ENCODE measurements around the gene VPS18.
A peak's percentile ranks its signal among the peaks of the same experiment; 100 is the strongest.

VPS18 gene

DNA sequence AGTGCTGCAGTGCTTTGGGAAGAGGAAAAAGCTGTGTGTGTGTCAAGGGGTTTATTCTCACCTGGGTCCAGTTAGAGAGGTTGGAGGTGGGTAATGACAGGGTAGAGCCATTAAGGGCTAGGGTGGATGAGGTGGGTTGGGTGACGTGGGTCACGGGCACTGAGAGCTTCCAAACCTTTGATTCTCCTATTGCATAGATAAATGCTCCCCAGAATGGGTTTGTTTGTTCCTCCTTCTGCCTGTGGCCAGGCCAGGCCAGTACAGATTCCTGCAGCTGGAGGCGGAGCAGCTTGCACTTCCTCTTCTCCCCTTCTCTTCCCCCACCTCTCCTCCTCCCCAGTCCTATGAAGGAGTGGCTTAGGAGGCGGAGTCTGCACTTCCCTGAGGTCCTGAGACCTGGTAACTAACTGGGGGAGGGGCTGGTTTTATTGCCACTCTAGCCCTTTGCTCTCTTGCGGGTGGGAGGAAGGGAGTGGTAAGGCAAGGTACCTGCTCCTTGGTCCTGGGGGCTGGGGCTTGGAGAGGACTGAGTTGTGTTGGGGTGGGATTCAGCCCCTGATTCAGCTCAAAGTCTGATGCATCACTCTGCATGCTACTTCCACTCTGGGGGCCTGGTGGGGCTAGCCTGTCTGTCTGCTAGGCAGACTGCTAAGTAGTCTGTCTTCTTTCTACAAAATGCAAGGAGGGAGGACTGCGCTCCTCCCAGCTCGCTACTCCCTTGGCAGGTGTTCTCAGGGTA lies 46.9 kb upstream of the VPS18 start:
- peak; percentile 79 for TF ChIP-seq MYC (IDR thresholded peaks at IDR 0.05; ENCODE audit: low read depth, low read length)
- TF ChIP-seq, protein P1, sequence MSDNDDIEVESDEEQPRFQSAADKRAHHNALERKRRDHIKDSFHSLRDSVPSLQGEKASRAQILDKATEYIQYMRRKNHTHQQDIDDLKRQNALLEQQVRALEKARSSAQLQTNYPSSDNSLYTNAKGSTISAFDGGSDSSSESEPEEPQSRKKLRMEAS (IDR thresholded peaks at IDR 0.05; ENCODE audit: low read depth, low read length): peak; percentile 69
- TF ChIP-seq POLR2A (IDR thresholded peaks at IDR 0.05; ENCODE audit: extremely low read depth, insufficient read length): no peak
- peak; percentile 95 for DNase-seq (ENCODE audit: low read depth)
- H3K4me3 ChIP-seq (ENCODE audit: low read depth, low read length): peak overlapping the region; percentile 28

- TF ChIP-seq, protein P1 (IDR thresholded peaks at IDR 0.05; ENCODE audit: low read depth, low read length): no peak
- TF ChIP-seq POLR2A (IDR thresholded peaks at IDR 0.05; ENCODE audit: extremely low read depth, insufficient read length) (no peak), MYC (IDR thresholded peaks at IDR 0.05; ENCODE audit: low read depth, low read length) (no peak)
- TF ChIP-seq, protein P2, sequence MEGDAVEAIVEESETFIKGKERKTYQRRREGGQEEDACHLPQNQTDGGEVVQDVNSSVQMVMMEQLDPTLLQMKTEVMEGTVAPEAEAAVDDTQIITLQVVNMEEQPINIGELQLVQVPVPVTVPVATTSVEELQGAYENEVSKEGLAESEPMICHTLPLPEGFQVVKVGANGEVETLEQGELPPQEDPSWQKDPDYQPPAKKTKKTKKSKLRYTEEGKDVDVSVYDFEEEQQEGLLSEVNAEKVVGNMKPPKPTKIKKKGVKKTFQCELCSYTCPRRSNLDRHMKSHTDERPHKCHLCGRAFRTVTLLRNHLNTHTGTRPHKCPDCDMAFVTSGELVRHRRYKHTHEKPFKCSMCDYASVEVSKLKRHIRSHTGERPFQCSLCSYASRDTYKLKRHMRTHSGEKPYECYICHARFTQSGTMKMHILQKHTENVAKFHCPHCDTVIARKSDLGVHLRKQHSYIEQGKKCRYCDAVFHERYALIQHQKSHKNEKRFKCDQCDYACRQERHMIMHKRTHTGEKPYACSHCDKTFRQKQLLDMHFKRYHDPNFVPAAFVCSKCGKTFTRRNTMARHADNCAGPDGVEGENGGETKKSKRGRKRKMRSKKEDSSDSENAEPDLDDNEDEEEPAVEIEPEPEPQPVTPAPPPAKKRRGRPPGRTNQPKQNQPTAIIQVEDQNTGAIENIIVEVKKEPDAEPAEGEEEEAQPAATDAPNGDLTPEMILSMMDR (IDR thresholded peaks at IDR 0.05; ENCODE audit: low read depth, low read length): no peak
- no peak overlapping the region for H3K4me3 ChIP-seq (ENCODE audit: low read depth, low read length)
- no peak for DNase-seq (ENCODE audit: low read depth)
Observed at GRCh38 chr15:40850576-40851112, 43.6 kb upstream of the VPS18 start.

DNA sequence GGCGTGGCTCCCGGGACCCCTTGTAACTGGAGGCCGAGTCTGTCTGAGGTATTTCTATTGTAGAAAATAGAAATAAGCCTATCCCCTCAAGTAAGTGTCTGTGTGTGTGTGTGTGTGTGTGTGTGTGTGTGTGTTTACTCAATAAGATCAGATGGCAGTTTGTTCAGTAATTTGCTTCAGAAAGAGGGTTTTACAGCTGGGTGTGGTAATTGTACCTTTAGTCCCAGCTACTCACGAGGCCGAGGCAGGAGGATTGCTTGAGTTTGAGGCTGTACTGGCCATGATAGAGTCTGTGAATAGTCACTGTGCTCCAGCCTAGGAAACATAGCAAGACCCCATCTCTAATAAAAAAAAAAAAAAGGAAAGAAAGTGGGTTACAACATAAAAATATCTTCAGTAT lies 41.7 kb upstream of the VPS18 start:
- TF ChIP-seq, protein P1 (IDR thresholded peaks at IDR 0.05; ENCODE audit: low read depth, low read length): no peak
- TF ChIP-seq POLR2A (IDR thresholded peaks at IDR 0.05; ENCODE audit: extremely low read depth, insufficient read length): no peak
- TF ChIP-seq, protein P2 (IDR thresholded peaks at IDR 0.05; ENCODE audit: low read depth, low read length): no peak
- TF ChIP-seq MYC (IDR thresholded peaks at IDR 0.05; ENCODE audit: low read depth, low read length): no peak
- no peak for DNase-seq (ENCODE audit: low read depth)

GRCh38 chr15:40853241-40853890 lies 40.9 kb upstream of the VPS18 start:
- DNase-seq (ENCODE audit: low read depth): no peak
- H3K4me3 ChIP-seq (ENCODE audit: low read depth, low read length): no peak overlapping the region
- TF ChIP-seq POLR2A (IDR thresholded peaks at IDR 0.05; ENCODE audit: extremely low read depth, insufficient read length) (no peak), MYC (IDR thresholded peaks at IDR 0.05; ENCODE audit: low read depth, low read length) (no peak)
- TF ChIP-seq, protein P1 (IDR thresholded peaks at IDR 0.05; ENCODE audit: low read depth, low read length): no peak
- TF ChIP-seq, protein P2 (IDR thresholded peaks at IDR 0.05; ENCODE audit: low read depth, low read length): no peak

More for the DNA sequence above, 41.7 kb upstream of the VPS18 start:
- H3K4me3 ChIP-seq (ENCODE audit: low read depth, low read length): no peak overlapping the region

DNA sequence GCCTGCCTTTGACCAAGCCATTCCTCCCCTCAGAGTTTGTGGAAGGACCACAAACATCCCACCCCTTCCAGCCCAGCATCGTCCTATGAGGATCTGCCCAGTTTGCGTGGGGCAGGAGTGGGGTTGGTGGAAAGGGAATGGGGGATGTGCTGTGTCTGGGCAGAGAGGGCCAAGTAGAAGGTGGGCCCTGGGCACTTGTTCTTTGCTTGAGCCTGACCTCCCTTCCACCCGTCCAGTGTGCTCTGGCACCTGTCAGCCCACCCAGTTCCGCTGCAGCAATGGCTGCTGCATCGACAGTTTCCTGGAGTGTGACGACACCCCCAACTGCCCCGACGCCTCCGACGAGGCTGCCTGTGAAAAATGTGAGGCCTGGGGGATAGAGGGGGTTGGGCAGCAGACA lies 40.1 kb upstream of the VPS18 start:
- DNase-seq (ENCODE audit: low read depth): no peak
- TF ChIP-seq, protein P2 (IDR thresholded peaks at IDR 0.05; ENCODE audit: low read depth, low read length): no peak
- TF ChIP-seq POLR2A (IDR thresholded peaks at IDR 0.05; ENCODE audit: extremely low read depth, insufficient read length) (no peak), MYC (IDR thresholded peaks at IDR 0.05; ENCODE audit: low read depth, low read length) (no peak)
- TF ChIP-seq, protein P1 (IDR thresholded peaks at IDR 0.05; ENCODE audit: low read depth, low read length): no peak
- H3K4me3 ChIP-seq (ENCODE audit: low read depth, low read length): no peak overlapping the region
